ENCODE results near the gene TGM6. TPM values are rescaled to one million over a fixed set of nuclear protein-coding genes. Genes with fewer than 3 reads are reported as not detected.

Gene TGM6
- total and polyA plus RNA-seq, 2 experiments from 2014 or later = not detected

GRCh38 chr20:2451939-2452732, 71.4 kb downstream of the TGM6 start:
- Histone ChIP-seq H2AFZ (no peak overlapping the region), H3K4me2 (no peak overlapping the region), H3K79me2 (no peaks in the 10 kb centered on the region), H3K36me3 (replicated peaks; ENCODE audit: insufficient read depth, low read depth) (no peaks in the 10 kb centered on the region), H3K27me3 (no peaks in the 10 kb centered on the region), H3K27ac (no peak overlapping the region), H3K4me1 (ENCODE audit: insufficient read depth) (no peaks in the 10 kb centered on the region), H4K20me1 (ENCODE audit: insufficient read depth, poor library complexity, severe bottlenecking) (no peaks in the 10 kb centered on the region), H3K9me2 (replicated peaks; ENCODE audit: insufficient read depth) (no peaks in the 10 kb centered on the region), H3K9me3 (ENCODE audit: low read depth) (no peaks in the 10 kb centered on the region), H3K4me3 (no peak overlapping the region)
- 62% methylated on average over 8 of the region's 8 CpGs for WGBS (ENCODE audit: low lambda C conversion rate, missing lambda C conversion rate)
- peak; percentile 86 for DNase-seq (ENCODE audit: low spot score)
- peak; percentile 71 for TF ChIP-seq CTCF (IDR thresholded peaks at IDR 0.05; ENCODE audit: poor library complexity)
- no peak for TF ChIP-seq EZH2phosphoT487 (IDR thresholded peaks at IDR 0.05; ENCODE audit: low read depth, severe bottlenecking, unreplicated experiment)
- TF ChIP-seq EZH2 (IDR thresholded peaks at IDR 0.05; ENCODE audit: borderline replicate concordance) = no peak

GRCh38 chr20:2453792-2454191, 73.1 kb downstream of the TGM6 start:
- H2AFZ ChIP-seq = no peak overlapping the region
- H3K4me1 ChIP-seq (ENCODE audit: insufficient read depth) = no peaks in the 10 kb centered on the region
- no peaks in the 10 kb centered on the region for H3K79me2 ChIP-seq
- no peaks in the 10 kb centered on the region for H3K9me3 ChIP-seq (ENCODE audit: low read depth)
- no peak for TF ChIP-seq EZH2 (IDR thresholded peaks at IDR 0.05; ENCODE audit: borderline replicate concordance)
- TF ChIP-seq CTCF (IDR thresholded peaks at IDR 0.05; ENCODE audit: poor library complexity) = no peak
- TF ChIP-seq EZH2phosphoT487 (IDR thresholded peaks at IDR 0.05; ENCODE audit: low read depth, severe bottlenecking, unreplicated experiment) = no peak
- no peak for DNase-seq (ENCODE audit: low spot score)
- H3K4me3 ChIP-seq = no peak overlapping the region
- H3K4me2 ChIP-seq = no peak overlapping the region
- H4K20me1 ChIP-seq (ENCODE audit: insufficient read depth, poor library complexity, severe bottlenecking) = no peaks in the 10 kb centered on the region
- no peaks in the 10 kb centered on the region for H3K9me2 ChIP-seq (replicated peaks; ENCODE audit: insufficient read depth)
- H3K36me3 ChIP-seq (replicated peaks; ENCODE audit: insufficient read depth, low read depth) = no peaks in the 10 kb centered on the region
- H3K27ac ChIP-seq = no peak overlapping the region
- WGBS (ENCODE audit: low lambda C conversion rate, missing lambda C conversion rate) = 86% methylated on average over 3 of the region's 3 CpGs
- H3K27me3 ChIP-seq = no peaks in the 10 kb centered on the region

- H3K9me3 ChIP-seq (ENCODE audit: low read depth) = no peaks in the 10 kb centered on the region
- no peaks in the 10 kb centered on the region for H3K36me3 ChIP-seq (replicated peaks; ENCODE audit: insufficient read depth, low read depth)
- WGBS (ENCODE audit: low lambda C conversion rate, missing lambda C conversion rate) = 92% methylated on average over 2 of the region's 2 CpGs
- no peaks in the 10 kb centered on the region for H3K4me1 ChIP-seq (ENCODE audit: insufficient read depth)
- H2AFZ ChIP-seq = no peak overlapping the region
- no peaks in the 10 kb centered on the region for H3K9me2 ChIP-seq (replicated peaks; ENCODE audit: insufficient read depth)
- H3K4me2 ChIP-seq = no peak overlapping the region
- no peak overlapping the region for H3K27ac ChIP-seq
- H4K20me1 ChIP-seq (ENCODE audit: insufficient read depth, poor library complexity, severe bottlenecking) = no peaks in the 10 kb centered on the region
- DNase-seq (ENCODE audit: low spot score) = no peak
- H3K27me3 ChIP-seq = no peaks in the 10 kb centered on the region
- H3K4me3 ChIP-seq = no peak overlapping the region
- TF ChIP-seq EZH2phosphoT487 (IDR thresholded peaks at IDR 0.05; ENCODE audit: low read depth, severe bottlenecking, unreplicated experiment) (no peak), EZH2 (IDR thresholded peaks at IDR 0.05; ENCODE audit: borderline replicate concordance) (no peak), CTCF (IDR thresholded peaks at IDR 0.05; ENCODE audit: poor library complexity) (no peak)
- no peaks in the 10 kb centered on the region for H3K79me2 ChIP-seq
These were observed 75.2 kb downstream of the TGM6 start for GRCh38 chr20:2455771-2456497.
